ENCODE data around the gene TOMM34. TPM values are rescaled to one million over a fixed set of nuclear protein-coding genes. Genes with fewer than 3 reads are reported as not detected.
A peak's percentile ranks its signal among the peaks of the same experiment; 100 is the strongest.

Gene TOMM34
- 10 to 100 TPM in 1 of 2 donors, 1 to 10 TPM in 1; 7.3 to 12.3 TPM for total RNA-seq
- long read RNA-seq, donor 1, partial matches to known transcripts: 1 of 5 reads
- long read RNA-seq, donor 1, other reads (novel, unspliced or antisense): 1 of 5 reads
- long read RNA-seq, donor 2, transcript TOMM34-201 (7 exons, 2,062 nt): major isoform, 50 of 60 reads
- long read RNA-seq, donor 2, partial matches to known transcripts: 2 of 60 reads
- long read RNA-seq, donor 2, other reads (novel, unspliced or antisense): 8 of 60 reads

- intact Hi-C loops (cut with DNase I): no loop called here
Observed at GRCh38 chr20:44960103-44960852, at the start of gene TOMM34. Gene TOMM34 (minus strand): TSS chr20:44960397. CDS start chr20:44960333, 64 bp downstream.

DNA sequence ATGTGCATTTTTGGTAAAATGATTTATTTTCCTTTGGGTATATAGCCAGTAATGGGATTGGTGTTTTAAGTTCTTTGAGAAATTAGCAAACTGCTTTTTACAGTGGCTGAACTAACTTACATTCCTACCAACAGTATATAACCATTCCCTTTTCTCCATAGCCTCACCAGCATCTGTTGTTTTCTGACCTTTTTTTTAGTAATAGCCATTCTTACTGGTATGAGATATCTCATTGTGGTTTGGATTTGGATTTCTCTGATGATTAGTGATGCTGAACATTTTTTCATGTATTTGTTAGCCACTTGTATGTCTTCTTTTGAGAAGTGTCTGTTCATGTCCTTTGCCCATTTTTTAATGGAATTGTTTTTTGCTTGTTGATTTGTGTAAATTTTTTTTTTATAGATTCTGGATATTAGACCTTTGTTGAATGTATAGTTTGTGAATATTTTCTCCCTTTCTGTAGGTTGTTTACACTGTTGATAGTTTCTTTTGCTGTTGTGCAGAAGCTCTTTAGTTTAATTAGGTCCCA is 48.4 kb upstream of the TOMM34 start:
- intact Hi-C loops (cut with DNase I): no loop called here
- no peak for DNase-seq (ENCODE audit: low spot score)

More at GRCh38 chr20:44960103-44960852, at the start of gene TOMM34:
- peak; percentile 98 for DNase-seq (ENCODE audit: low spot score)

- no peak for DNase-seq (ENCODE audit: low spot score)
- intact Hi-C loops (cut with DNase I): no loop called here
Observed at GRCh38 chr20:44997668-44998067, 37.5 kb upstream of the TOMM34 start.

GRCh38 chr20:44997171-44997570 is 37.0 kb upstream of the TOMM34 start:
- DNase-seq (ENCODE audit: low spot score): no peak
- intact Hi-C loops (cut with DNase I): no loop called here

DNA sequence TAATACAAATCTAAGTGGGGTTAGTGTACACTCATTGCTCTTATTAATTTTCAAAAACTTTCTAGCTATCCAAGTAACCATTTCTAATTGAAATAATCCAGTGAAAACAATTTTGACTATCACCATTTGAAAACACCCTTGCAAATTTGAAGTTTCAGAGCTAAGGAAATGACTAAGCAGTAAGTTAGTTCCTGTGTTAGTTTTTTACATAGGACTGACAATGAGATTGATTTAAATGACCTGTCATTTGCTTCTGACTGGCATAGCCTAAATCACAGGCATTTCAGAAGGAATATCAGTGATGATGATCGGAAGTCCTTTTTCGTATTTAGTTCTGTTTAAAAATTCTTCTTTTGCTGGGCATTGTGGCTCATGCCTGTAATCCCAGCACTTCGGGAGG is 33.1 kb upstream of the TOMM34 start:
- DNase-seq (ENCODE audit: low spot score): no peak
- intact Hi-C loops (cut with DNase I): no loop called here

DNA sequence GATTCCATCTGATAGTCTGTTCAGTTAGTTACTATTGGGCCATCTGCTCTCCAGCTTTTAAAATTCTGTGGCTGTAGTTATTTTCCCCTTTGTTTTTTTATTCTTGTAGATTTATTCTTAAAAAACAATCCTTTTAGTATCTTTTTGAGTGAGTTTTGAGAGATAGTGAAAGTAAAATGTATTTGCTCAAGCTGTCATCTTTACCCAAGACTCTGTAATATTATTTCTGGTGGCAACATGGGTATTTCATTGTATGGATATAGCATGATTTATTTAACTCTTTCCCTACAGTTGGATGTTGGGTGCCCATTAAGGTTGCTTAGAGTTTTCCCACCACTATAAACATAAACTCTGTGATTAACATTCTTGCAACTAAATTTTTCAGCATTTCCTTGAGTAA is 30.8 kb upstream of the TOMM34 start:
- intact Hi-C loops (cut with DNase I): no loop called here
- DNase-seq (ENCODE audit: low spot score): no peak

GRCh38 chr20:44990425-44990824 is 30.2 kb upstream of the TOMM34 start:
- intact Hi-C loops (cut with DNase I): no loop called here
- DNase-seq (ENCODE audit: low spot score): no peak

GRCh38 chr20:44988631-44989171 is 28.5 kb upstream of the TOMM34 start:
- no peak for DNase-seq (ENCODE audit: low spot score)
- intact Hi-C loops (cut with DNase I): no loop called here

GRCh38 chr20:44983093-44983674 is 23.0 kb upstream of the TOMM34 start:
- DNase-seq (ENCODE audit: low spot score): no peak

DNA sequence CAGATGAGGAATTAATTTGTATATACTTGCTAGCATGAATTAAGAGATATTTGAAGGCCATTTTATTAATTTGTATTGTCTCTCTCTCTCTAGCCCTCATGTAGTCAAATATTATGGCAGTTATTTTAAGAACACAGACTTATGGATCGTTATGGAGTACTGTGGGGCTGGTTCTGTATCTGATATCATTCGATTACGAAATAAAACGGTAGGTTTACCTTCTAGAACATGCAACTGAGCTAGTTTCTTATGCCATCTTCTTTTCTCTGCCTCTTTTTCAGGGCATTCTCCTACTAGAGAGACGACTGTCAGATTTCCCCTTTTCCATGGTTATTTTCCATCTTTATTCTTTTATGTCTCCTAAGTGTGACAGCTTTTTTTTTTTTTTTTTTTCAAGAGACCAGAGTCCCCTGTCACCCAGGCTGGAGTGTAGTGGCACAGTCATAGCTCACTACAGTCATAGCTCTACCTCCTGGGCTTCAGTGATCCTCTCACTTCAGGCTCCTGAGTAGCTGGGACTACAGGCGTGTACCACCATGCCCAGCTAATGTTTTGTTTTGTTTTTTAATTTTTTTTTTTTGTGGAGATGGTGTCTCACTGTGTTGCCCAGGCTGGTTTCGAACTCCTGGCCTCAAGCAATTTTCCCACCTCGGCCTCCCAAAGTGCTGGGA is 21.7 kb upstream of the TOMM34 start:
- no peak for DNase-seq (ENCODE audit: low spot score)
- intact Hi-C loops (cut with DNase I): no loop called here

More at GRCh38 chr20:44983093-44983674, 23.0 kb upstream of the TOMM34 start:
- intact Hi-C loops (cut with DNase I): no loop called here

- no peak for DNase-seq (ENCODE audit: low spot score)
- intact Hi-C loops (cut with DNase I): no loop called here
Observed at GRCh38 chr20:44979090-44979621, 19.0 kb upstream of the TOMM34 start.

GRCh38 chr20:44976698-44977097 is 16.5 kb upstream of the TOMM34 start:
- intact Hi-C loops (cut with DNase I): no loop called here
- no peak for DNase-seq (ENCODE audit: low spot score)

DNA sequence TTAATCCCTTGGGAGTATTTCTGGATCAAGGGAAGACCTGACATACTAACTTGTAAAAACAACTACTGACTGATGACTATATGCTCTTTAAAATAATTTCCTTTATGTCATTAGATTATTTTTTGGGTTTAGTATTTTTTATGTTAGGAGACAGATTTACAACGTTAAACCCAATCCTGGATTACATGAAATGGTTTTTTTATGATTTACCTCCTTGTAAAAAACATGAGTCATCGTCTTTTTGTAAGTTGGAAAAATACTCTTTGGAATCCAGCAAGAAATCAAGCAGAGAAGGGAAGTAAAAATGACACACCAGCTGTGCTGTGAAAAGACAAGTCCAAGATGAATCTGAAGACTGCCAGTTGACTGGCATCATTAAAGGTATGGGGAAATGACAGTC is 12.9 kb upstream of the TOMM34 start:
- no peak for DNase-seq (ENCODE audit: low spot score)
- intact Hi-C loops (cut with DNase I): no loop called here

- intact Hi-C loops (cut with DNase I): no loop called here
- no peak for DNase-seq (ENCODE audit: low spot score)
Observed at GRCh38 chr20:44970243-44970757, 10.1 kb upstream of the TOMM34 start.

DNA sequence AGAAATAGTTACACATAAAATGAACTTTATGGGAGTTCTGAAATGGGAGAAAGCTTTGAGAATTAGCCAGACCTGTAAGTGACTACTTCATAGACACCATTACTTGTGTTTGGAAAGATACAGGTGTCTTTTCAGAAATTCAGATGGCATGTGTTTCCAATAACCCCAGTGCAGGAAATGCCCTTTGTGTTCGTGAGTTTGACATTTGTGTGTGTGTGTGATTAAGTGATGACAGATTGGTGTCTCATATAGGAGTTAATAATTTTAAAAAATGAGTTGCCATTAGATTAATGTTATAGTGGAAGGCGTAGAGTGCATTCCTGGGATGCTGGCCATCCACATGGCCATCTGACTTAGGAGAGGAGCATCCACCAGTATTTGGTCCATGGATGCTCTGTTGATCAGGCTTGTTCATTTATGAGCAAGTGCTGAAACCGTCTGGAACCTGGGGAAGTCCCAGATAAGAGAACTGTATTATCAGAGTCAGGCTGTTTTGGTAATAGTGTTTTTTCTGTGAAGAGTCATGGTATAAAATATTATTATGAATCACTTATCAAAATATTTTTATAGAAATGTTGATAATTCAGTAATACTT is 9.2 kb upstream of the TOMM34 start:
- intact Hi-C loops (cut with DNase I): no loop called here

DNA sequence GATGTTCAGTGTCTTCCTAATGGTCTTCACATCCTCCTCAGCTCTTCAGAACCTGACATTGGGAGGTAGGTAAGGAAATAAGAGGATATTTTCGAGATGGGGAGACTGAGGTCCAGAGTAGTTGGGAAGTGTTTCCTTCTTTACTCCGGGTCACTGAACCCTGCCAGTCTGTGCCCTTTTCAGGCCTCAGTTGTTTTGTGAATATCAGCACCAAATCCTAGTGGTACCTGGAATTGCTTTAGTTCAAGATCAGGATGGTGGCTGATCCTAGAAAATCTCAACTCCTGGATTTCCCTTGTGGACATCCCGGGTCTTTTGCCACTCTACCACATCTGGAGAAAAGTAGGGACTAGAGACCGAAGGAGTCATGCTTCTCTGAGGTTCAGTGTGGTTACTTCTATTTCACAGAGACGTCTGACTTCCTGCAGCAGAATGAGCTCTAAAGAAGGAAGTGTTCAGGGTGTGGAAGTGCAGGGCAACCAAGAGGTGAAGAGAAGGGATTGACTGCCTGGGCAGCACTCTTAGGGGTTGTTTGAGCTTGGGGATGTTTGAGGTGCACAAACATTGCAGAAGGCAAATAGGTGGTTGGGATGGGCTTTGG is 7.1 kb upstream of the TOMM34 start:
- no peak for DNase-seq (ENCODE audit: low spot score)
- intact Hi-C loops (cut with DNase I): no loop called here

More for the DNA sequence above, 9.2 kb upstream of the TOMM34 start:
- no peak for DNase-seq (ENCODE audit: low spot score)

DNA sequence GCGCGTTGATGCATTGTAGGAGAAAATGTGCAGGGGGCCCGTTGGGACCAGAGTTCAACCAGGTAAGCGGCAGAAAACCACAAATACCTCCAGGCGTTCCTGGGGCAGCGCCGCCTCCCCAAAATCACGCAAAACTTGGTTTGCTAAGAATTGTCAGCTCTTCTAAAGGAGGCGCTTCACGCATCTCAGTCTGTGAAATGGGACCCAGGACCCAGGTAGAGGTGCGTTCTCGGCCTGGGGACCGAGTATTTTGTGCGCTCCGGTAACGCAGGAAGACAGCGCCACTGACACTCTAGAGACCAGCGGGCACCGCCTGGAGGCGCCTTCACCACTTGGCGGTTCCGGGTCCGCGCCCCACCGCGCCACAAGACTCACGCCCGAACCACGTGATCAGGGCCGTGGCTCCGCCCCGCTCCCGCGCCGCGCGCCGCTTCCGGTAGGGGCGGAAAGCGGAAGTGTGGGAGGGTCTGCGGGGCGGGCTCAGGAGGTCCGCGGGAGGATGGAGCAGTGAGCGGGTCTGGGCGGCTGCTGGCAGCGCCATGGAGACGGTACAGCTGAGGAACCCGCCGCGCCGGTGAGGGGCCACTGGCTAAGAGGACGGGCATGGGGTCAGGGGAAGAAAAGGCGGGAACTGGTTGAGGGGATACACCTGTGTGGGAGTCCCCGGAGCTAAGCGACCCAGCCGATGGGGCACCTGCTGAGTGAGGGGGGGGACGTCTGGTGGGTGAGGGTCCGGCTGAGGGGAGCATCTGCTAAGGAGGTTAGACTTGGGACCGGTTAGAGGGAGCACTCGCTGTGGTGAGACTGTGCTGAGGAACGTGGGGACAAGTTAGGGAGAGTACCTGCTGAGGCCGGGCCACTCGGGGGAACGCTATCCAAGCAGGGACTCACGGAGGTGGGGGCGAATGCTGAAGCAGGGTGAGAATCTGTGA is 6.1 kb upstream of the TOMM34 start, which contains the start of gene STK4:
TSS of gene STK4 (plus strand) at position 483 of the 932 bp plus-strand sequence. CDS start at position 540, 57 bp downstream.
- intact Hi-C loops (cut with DNase I): no loop called here
- peak; percentile 99 for DNase-seq (ENCODE audit: low spot score)
